Endothelial cell of umbilical vein (primary cell): ENCODE measurements around the gene LRRC27. TPM values are rescaled to one million over a fixed set of nuclear protein-coding genes. Genes with fewer than 3 reads are reported as not detected.

Experiments used
- BruUV-seq: library from RNA; stranded (reverse); fragments of 400-500 nt; replicated peaks from 2 replicates; lab custom pipeline; 2021; lab: Mats Ljungman, UMichigan
- CTCF ChIA-PET: fragments of 300-600, 350-600 bp; sonication (Branson Sonifier 250); formaldehyde crosslinking; loops from one replicate; lab custom pipeline; 2021; ENCODE audit warnings: antibody characterized with exemption, inconsistent platforms; lab: Charles Lee
- POLR2A ChIA-PET: fragments of 300-600, 350-600 bp; sonication (Branson Sonifier 250); formaldehyde crosslinking; loops from one replicate; lab custom pipeline; 2021; ENCODE audit warnings: antibody characterized with exemption, inconsistent platforms; lab: Charles Lee
- DNase-seq: peaks from one replicate; pipeline ENCODE4 v3.0.0-alpha.2; 2011; ENCODE audit warnings: low read depth, low spot score
- FAIRE-seq: peaks from 2 replicates; lab custom pipeline; 2011; peaks lifted over from hg19 to GRCh38; lab: Jason Lieb, UNC
- H2AFZ ChIP-seq: 2 replicates; pipeline ENCODE4 v1.6.0; 2012; ENCODE audit warnings: low read depth, low read length, control low read depth, inconsistent platforms
- H3K27ac ChIP-seq: 2 replicates; pipeline ENCODE4 v1.5.1; 2011; ENCODE audit warnings: low read depth, mild to moderate bottlenecking, control low read depth, low read length, moderate library complexity; ENCODE audit not compliant: insufficient read depth
- H3K27me3 ChIP-seq, 2 experiments: 2 replicates each; pipeline versions ENCODE4 v1.6.0 to v1.6.1; 2011; ENCODE audit warnings: low read length in 2 of 2, mixed read lengths in 1 of 2; ENCODE audit not compliant: control insufficient read depth in 2 of 2, insufficient read depth in 2 of 2
- H3K36me3 ChIP-seq, 2 experiments: 2 replicates in 1 of 2; 3 replicates in 1 of 2; pipeline ENCODE4 v1.5.1; 2011; ENCODE audit warnings: low read length in 2 of 2, mild to moderate bottlenecking in 1 of 2, moderate library complexity in 1 of 2; ENCODE audit not compliant: control insufficient read depth in 2 of 2, insufficient read depth in 2 of 2; ENCODE audit errors: extremely low read depth in 1 of 2
- H3K4me1 ChIP-seq: 3 replicates; pipeline ENCODE4 v1.5.1; 2011; ENCODE audit warnings: mild to moderate bottlenecking, low read length; ENCODE audit not compliant: control insufficient read depth, insufficient read depth; ENCODE audit errors: extremely low read depth
- H3K4me2 ChIP-seq: 2 replicates; pipeline ENCODE4 v1.6.1; 2011; ENCODE audit warnings: low read length, control low read depth, mixed read lengths; ENCODE audit not compliant: insufficient read depth
- H3K4me3 ChIP-seq, 3 experiments: fragments of 200-600 bp in 1 of 3; sonication (generic), shearing (Covaris generic) in 1 of 3; replicated peaks in 1 of 3; 2 replicates each; pipeline ENCODE4 v1.5.1; 2011 to 2016; ENCODE audit warnings: control low read depth in 3 of 3, low read length in 3 of 3, mild to moderate bottlenecking in 2 of 3, inconsistent platforms in 1 of 3, low read depth in 1 of 3, moderate library complexity in 1 of 3; ENCODE audit not compliant: insufficient read depth in 1 of 3
- H3K79me2 ChIP-seq: 2 replicates; pipeline ENCODE4 v1.6.0; 2012; ENCODE audit warnings: low read length, inconsistent platforms; ENCODE audit not compliant: control insufficient read depth, insufficient read depth
- H3K9ac ChIP-seq: replicated peaks from 2 replicates; pipeline ENCODE3; 2011; ENCODE audit warnings: low read length, control low read depth; ENCODE audit not compliant: insufficient read depth; ENCODE audit errors: extremely low read depth
- H3K9me1 ChIP-seq: replicated peaks from 3 replicates; pipeline ENCODE4 v1.6.0; 2011; ENCODE audit warnings: mild to moderate bottlenecking, low read length; ENCODE audit not compliant: control insufficient read depth, insufficient read depth; ENCODE audit errors: extremely low read depth
- H3K9me3 ChIP-seq: replicated peaks from 2 replicates; pipeline ENCODE4 v1.5.1; 2012; ENCODE audit warnings: low read length, inconsistent platforms; ENCODE audit not compliant: control insufficient read depth, insufficient read depth
- H4K20me1 ChIP-seq: replicated peaks from 2 replicates; pipeline ENCODE3; 2011; ENCODE audit warnings: mild to moderate bottlenecking, low read length; ENCODE audit not compliant: control insufficient read depth, insufficient read depth; ENCODE audit errors: extremely low read depth
- EZH2 ChIP-seq: IDR thresholded peaks from 2 replicates; pipeline ENCODE4 v1.6.1; 2012; ENCODE audit warnings: borderline replicate concordance, low read depth, mild to moderate bottlenecking, moderate library complexity, low read length, inconsistent platforms; ENCODE audit not compliant: severe bottlenecking
- FOS ChIP-seq: IDR thresholded peaks from 2 replicates; pipeline ENCODE4 v1.6.1; 2011; ENCODE audit warnings: mild to moderate bottlenecking, low read length, moderate library complexity, borderline replicate concordance; ENCODE audit not compliant: insufficient read depth
- GATA2 ChIP-seq: IDR thresholded peaks from 2 replicates; pipeline ENCODE4 v1.7.0; 2011; ENCODE audit warnings: low read depth, mild to moderate bottlenecking, moderate library complexity, mixed read lengths, low read length; ENCODE audit not compliant: insufficient read length, insufficient read depth
- JUN ChIP-seq: IDR thresholded peaks from 2 replicates; pipeline ENCODE4 v1.6.1; 2011; ENCODE audit warnings: borderline replicate concordance, low read depth; ENCODE audit not compliant: insufficient read length, insufficient read depth
- MYC ChIP-seq: IDR thresholded peaks from one replicate; pipeline ENCODE4 v1.6.1; 2011; ENCODE audit warnings: mild to moderate bottlenecking, low read depth, low read length
- POLR2A ChIP-seq: IDR thresholded peaks from 2 replicates; pipeline ENCODE4 v1.6.1; 2012; ENCODE audit warnings: low read depth, mild to moderate bottlenecking, control low read depth, low read length
- POLR2AphosphoS5 ChIP-seq: IDR thresholded peaks from 2 replicates; pipeline ENCODE4 v1.6.1; 2012; ENCODE audit warnings: low read depth, mild to moderate bottlenecking, control low read depth, low read length, moderate library complexity; ENCODE audit not compliant: insufficient read depth
- dilution Hi-C: fragments of 300-500 bp; cut with MboI; formaldehyde crosslinking; loops from one replicate; pipeline ENCODE4 v1.15.0; 2019; ENCODE audit warnings: low sequenced_read_pairs; ENCODE audit not compliant: extremely low pct_ligation_motif_present
- intact Hi-C: fragments of 100-400 bp; cut with micrococcal nuclease; formaldehyde crosslinking; loops from one replicate; pipeline ENCODE4 v1.10.0; 2022
- polyA plus RNA-seq, 4 experiments: library from polyadenylated mRNA; depleted of rRNA in 3 of 4; stranded (reverse) in 3 of 4; unstranded in 1 of 4; fragments of >200 nt; gene quantifications; 2 replicates each; pipeline versions ENCODE4 v1.2.1 to v1.2.3, GENCODE V29; 2011 to 2012; ENCODE audit warnings: missing spikeins in 1 of 4
- total RNA-seq: library from RNA; stranded (reverse); gene quantifications from 2 replicates; pipeline ENCODE4 v1.2.3, GENCODE V29; 2021
- TF ChIP-seq, protein P1 (sequence below): IDR thresholded peaks from 2 replicates; pipeline ENCODE4 v1.6.1; 2011; ENCODE audit not compliant: insufficient read depth, insufficient read length
- TF ChIP-seq, protein P2 (sequence below), 2 donors: IDR thresholded peaks; 1 replicate in 1 of 2; 2 replicates in 1 of 2; pipeline ENCODE4 v1.5.1; 2011; ENCODE audit warnings: low read length in 2 of 2, mild to moderate bottlenecking in 2 of 2, moderate library complexity in 2 of 2, control low read depth in 1 of 2, inconsistent platforms in 1 of 2, low read depth in 1 of 2; ENCODE audit not compliant: insufficient read depth in 1 of 2; ENCODE audit errors: extremely low read depth in 1 of 2

LRRC27 gene
- total and polyA plus RNA-seq, 2 donors (not counting 3 experiments of a cell fraction or from before 2014, with no cell fraction given), result 8.3 to 13.6 TPM

DNA sequence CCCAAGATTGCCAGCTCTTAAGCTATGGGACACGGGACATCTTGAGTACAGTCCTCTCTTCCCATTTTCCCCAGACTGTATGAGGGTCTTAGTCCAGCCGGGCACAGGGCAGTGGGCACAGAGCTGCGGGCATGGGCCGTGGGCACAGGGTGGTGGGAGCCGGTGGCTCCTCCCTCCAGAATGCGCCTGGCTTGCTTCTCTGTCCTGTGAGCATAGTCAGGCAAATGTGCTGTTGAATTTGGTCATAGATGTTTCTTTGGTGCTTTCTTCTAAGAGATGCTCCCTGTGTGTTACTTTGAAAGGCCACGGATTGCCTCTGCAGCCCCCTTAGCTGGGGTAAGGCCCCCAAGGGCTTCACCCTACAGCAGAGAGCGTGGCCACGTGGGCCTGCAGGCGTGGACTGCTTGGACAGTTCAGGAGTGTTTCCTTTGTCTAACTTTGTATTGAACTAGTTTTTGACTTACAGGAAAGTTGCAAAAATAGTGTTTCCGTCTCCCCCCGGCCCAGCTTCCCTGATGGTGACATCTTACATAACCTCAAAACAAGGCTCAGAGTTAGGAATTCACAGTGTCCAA is 24.7 kb downstream of the LRRC27 start:
- Histone ChIP-seq H3K4me3 (no peak overlapping the region), H3K36me3 (peaks cover 0 to 3% of the 10 kb centered on the region in 2 experiments), H4K20me1 (no peaks in the 10 kb centered on the region), H3K27me3 (no peaks in the 10 kb centered on the region), H3K9ac (no peak overlapping the region), H3K4me2 (no peak overlapping the region), H3K27ac (no peak overlapping the region), H2AFZ (no peak overlapping the region), H3K9me3 (no peaks in the 10 kb centered on the region), H3K79me2 (no peaks in the 10 kb centered on the region), H3K9me1 (no peaks in the 10 kb centered on the region), H3K4me1 (no peaks in the 10 kb centered on the region)
- intact Hi-C loops (no loop called here), dilution Hi-C loops (no loop called here)
- ChIA-PET POLR2A (no interaction called here), CTCF (interaction anchor here (1.0 to 1.9 kb wide), 2 partner anchors 13 to 137 kb away, joined by 3 to 4 read pairs; no protein-coding TSS in a partner anchor)
- BruUV-seq, result no TSS peak
- no peak for DNase-seq
- no peak for FAIRE-seq
- no peak for TF ChIP-seq EZH2
- no peak for TF ChIP-seq POLR2AphosphoS5
- TF ChIP-seq, protein P1, sequence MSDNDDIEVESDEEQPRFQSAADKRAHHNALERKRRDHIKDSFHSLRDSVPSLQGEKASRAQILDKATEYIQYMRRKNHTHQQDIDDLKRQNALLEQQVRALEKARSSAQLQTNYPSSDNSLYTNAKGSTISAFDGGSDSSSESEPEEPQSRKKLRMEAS, result no peak
- no peak for TF ChIP-seq MYC
- TF ChIP-seq, protein P2, sequence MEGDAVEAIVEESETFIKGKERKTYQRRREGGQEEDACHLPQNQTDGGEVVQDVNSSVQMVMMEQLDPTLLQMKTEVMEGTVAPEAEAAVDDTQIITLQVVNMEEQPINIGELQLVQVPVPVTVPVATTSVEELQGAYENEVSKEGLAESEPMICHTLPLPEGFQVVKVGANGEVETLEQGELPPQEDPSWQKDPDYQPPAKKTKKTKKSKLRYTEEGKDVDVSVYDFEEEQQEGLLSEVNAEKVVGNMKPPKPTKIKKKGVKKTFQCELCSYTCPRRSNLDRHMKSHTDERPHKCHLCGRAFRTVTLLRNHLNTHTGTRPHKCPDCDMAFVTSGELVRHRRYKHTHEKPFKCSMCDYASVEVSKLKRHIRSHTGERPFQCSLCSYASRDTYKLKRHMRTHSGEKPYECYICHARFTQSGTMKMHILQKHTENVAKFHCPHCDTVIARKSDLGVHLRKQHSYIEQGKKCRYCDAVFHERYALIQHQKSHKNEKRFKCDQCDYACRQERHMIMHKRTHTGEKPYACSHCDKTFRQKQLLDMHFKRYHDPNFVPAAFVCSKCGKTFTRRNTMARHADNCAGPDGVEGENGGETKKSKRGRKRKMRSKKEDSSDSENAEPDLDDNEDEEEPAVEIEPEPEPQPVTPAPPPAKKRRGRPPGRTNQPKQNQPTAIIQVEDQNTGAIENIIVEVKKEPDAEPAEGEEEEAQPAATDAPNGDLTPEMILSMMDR (IDR thresholded peaks at IDR 0.05; ENCODE audit: extremely low read depth in 1 of 2, insufficient read depth in 1 of 2, low read depth in 1 of 2, low read length in 2 of 2), result no peak
- TF ChIP-seq JUN, result no peak
- no peak for TF ChIP-seq GATA2
- TF ChIP-seq POLR2A, result no peak
- no peak for TF ChIP-seq FOS
